GM20000 (cell line): ENCODE results near the gene C1orf21.

ENCODE experiments used
- DNase-seq: peaks from one replicate; pipeline ENCODE4 v3.0.0; 2012; ENCODE audit warnings: low spot score
- TF ChIP-seq, protein P1 (sequence below): IDR thresholded peaks from 2 replicates; pipeline ENCODE4 v1.5.1; 2012; ENCODE audit warnings: mild to moderate bottlenecking, control low read depth; ENCODE audit errors: extremely low read depth, missing control alignments

Gene C1orf21

DNA sequence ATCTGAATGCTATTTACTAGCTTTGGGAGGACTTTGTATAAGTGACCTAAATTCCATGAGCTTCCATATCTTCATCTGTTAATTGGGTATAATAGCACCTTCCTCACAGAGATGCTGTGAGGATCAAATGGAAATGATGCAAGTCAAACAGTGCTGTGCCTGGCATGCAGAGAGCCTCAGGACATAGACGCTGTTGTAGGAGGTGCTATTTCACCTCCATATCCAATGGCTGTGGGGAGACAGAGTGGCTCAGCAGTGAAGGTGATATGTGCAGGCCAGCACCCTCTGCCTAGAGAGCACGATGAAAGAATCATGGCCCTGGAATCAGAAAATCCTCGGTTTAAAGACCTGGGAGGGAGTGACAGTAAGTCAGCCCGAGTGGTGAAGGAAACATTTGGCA lies 16.0 kb upstream of the C1orf21 start:
- DNase-seq = no peak
- TF ChIP-seq, protein P1, sequence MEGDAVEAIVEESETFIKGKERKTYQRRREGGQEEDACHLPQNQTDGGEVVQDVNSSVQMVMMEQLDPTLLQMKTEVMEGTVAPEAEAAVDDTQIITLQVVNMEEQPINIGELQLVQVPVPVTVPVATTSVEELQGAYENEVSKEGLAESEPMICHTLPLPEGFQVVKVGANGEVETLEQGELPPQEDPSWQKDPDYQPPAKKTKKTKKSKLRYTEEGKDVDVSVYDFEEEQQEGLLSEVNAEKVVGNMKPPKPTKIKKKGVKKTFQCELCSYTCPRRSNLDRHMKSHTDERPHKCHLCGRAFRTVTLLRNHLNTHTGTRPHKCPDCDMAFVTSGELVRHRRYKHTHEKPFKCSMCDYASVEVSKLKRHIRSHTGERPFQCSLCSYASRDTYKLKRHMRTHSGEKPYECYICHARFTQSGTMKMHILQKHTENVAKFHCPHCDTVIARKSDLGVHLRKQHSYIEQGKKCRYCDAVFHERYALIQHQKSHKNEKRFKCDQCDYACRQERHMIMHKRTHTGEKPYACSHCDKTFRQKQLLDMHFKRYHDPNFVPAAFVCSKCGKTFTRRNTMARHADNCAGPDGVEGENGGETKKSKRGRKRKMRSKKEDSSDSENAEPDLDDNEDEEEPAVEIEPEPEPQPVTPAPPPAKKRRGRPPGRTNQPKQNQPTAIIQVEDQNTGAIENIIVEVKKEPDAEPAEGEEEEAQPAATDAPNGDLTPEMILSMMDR = no peak

GRCh38 chr1:184373155-184373554 lies 13.7 kb upstream of the C1orf21 start:
- no peak for DNase-seq

GRCh38 chr1:184376369-184376768 lies 10.5 kb upstream of the C1orf21 start:
- TF ChIP-seq, protein P1 = no peak
- DNase-seq = no peak

More at GRCh38 chr1:184373155-184373554, 13.7 kb upstream of the C1orf21 start:
- TF ChIP-seq, protein P1 = no peak

GRCh38 chr1:184379111-184379752 lies 7.6 kb upstream of the C1orf21 start:
- DNase-seq = no peak
- TF ChIP-seq, protein P1 = no peak

- TF ChIP-seq, protein P1 = no peak
- DNase-seq = no peak
These were observed 6.4 kb upstream of the C1orf21 start for GRCh38 chr1:184380468-184380867.

DNA sequence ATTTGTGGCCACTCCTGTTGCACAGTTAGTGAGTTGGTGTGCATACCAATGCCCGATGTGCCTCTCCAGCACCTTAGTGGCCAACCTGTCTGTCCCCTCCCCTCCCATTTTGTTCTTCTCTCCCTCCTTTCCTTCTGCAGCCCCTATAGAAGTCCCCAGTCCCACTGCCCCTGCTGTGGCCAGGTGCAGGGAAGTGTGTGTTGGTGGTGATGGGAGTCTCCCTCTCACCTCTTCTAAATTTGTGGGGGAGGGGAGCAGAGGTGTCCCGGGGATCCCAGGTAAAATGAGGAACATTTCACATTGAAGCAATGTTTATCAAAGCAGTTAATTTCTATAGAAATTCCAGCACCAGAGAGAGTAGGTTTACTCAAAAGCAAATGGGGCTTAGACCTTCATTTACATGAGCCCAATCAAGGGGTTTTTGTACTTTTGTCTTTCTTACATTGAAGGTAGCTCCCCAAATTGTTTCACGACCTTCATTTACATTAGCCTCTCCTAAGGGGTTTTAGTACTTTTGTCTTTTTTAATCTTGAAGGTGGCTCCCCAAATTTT lies 3.0 kb upstream of the C1orf21 start:
- TF ChIP-seq, protein P1 = no peak
- no peak for DNase-seq

GRCh38 chr1:184385865-184386311 lies 941 bp upstream of the C1orf21 start:
- no peak for DNase-seq
- TF ChIP-seq, protein P1 = no peak
